NOMO-1 treated with DMSO at 0.1 percent for 48 hours (cell line): ENCODE measurements around the gene OR3A1.
A peak's percentile ranks its signal among the peaks of the same experiment; 100 is the strongest.
"Not testable (repeated sequence)": the region's sequence is repeated elsewhere in the genome, so short reads cannot be mapped to it uniquely, and the experiment has no call there.

Experiments
- DNase-seq: peaks from one replicate; lab custom pipeline; 2025; ENCODE audit not compliant: unreplicated experiment; lab: John Stamatoyannopoulos, UW

OR3A1 gene

DNA sequence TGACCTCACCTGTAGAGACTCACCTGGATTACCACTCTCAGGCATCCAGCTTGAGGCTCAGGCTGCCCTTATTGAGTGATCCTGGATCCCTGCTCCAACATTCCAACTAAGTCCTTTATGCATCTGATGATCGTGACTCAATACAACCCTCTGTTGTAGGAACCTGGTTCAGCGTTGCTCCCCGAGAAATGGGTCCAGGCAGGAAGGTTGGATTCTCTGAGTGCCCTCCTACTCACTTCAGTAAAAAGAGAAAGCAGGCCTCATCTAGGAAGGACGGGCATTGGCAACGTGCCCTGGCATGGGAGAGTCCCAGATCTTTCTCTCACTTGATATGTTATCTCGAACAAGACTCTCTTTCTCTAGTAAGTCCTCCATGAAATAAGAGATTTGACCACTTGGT is at the start of gene OR3A1:
Gene OR3A1 (minus strand): TSS at position 101 of the 400 bp plus-strand sequence. CDS start 5,778 bp downstream, outside the sequence.
- no peak for DNase-seq

DNA sequence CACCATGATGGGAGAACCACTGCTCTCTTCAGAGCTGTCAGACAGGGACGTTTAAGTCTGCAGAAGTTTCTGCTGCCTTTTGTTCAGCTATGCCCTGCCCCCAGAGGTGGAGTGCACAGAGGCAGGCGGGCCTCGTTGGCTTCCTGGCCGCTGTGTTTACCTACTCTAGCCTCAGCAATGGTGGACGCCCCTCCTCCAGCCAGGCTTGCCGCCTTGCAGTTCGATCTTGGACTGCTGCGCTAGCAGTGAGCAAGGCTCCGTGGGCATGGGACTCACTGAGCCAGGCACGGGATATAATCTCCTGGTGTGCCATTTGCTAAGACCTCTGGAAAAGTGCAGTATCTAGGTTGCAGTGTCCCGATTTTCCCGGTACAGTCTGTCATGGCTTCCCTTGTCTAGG is 44.6 kb upstream of the OR3A1 start:
- not testable (repeated sequence) for DNase-seq

- DNase-seq: no peak
Measured at GRCh38 chr17:3335876-3336275, 37.7 kb upstream of the OR3A1 start.

DNA sequence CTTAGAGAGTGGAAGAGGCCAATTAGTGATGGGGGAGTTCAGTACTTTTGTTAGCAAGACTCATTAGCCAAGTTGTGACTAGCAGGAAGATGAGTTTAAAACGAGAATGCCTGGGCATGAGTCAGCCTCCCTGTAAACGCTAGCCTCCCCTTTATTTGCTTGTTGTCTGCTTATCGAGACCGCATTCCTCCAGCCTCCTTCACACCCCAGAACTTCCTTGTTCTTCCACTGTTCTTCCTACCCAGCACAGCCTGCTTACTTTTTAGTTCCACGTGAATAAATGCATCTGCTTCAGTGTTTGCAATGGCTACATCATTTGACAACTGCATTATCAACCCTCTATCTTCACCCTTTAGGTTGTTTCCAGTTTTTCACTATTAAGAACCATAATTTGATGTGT is 20.2 kb upstream of the OR3A1 start:
- no peak for DNase-seq

- DNase-seq: no peak
Measured at GRCh38 chr17:3316836-3317235, 18.7 kb upstream of the OR3A1 start.

DNA sequence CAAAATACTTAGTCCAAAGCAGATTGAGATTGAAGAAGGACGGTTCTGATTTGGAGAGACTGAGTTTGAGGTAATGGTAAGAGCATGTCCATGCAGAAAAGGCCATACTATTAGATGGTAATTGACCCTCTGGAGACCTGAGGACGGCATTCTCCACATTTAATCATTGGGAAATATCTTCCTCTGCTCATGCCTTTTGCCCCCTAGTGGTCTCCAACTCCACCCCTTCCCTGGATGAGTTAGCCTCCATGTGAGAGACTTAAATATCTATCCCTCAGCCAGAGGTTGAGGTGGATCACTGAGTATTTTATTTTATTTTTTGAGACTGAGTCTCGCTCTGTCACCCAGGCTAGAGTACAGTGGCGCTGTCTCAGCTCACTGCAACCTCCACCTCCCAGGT is 10.4 kb upstream of the OR3A1 start:
- DNase-seq: no peak

DNA sequence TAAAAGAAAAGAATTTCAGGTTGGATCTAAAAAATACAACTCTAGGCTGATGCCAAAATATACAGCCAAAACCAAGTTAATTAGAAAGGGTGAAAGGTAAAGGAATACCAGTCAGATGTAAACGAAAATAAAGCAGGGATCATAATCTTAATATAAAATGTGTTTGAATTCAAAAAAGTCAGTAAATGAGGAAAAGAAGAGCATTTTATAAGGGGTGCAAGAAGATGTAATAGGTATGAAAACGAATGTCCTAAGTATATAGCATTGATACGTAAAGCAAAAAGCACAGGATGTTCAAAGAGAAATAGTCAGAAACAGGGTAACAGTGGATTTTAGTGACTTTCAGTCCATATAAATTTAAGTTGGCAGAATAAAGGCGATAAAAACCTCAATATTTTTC is 2.5 kb downstream of the OR3A1 start:
- no peak for DNase-seq

DNA sequence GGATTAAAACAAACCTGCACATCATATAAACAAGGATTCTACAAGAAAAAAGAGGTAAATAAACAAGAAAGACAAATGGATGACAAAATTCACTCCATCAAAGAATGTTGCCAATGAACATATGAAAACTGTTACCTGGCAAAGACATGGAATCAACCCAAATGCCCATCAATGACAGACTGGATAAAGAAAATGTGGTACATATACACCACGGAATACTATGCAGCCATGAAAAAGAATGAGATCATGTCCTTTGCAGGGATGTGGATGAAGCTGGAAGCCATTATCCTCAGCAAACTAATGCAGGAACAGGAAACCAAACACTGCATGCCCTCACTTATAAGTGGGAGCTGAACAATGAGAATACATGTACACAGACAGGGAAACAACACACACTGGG is 4.6 kb downstream of the OR3A1 start:
- not testable (repeated sequence) for DNase-seq

DNA sequence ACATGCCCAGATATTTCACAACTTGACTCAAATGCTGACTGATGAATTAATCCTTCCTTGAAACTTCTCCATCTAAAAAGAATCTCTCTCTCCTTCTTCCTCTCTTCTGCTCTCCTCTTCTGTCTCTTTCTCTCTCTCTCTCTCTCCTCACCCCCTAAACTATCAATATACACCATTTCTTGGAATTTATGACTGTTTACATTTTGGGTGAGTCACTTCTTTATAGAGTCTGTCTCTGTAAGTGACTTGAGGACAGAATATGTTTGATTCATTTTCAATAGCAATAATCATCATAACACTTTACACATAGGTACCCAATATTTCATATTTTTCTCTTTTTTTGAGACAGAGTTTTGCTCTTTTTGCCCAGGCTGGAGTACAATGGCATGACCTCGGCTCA is 15.3 kb downstream of the OR3A1 start:
- DNase-seq: no peak

GRCh38 chr17:3276126-3276525 is 22.0 kb downstream of the OR3A1 start:
- no peak for DNase-seq

GRCh38 chr17:3271072-3271848 is 26.9 kb downstream of the OR3A1 start:
- peak; percentile 6 for DNase-seq

DNA sequence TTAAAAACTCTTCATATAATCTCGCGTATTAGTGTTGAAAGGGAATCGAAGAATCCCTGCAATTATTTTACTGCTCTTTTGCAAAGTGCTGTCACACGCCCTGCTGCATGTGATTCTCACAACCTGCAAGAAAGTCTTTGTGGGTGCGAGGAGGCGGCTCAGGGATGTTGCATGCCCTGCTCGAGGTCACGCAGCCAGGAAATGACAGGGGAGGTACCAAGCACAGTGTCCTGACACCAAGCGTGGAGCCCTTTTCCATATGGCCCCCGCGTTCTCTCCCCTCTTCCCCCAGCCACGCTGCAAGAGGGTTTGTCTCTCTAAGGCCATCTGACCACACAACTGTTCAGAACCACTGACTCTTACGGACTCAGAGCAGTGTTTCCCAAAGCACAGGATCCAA is 37.6 kb downstream of the OR3A1 start:
- no peak for DNase-seq

DNA sequence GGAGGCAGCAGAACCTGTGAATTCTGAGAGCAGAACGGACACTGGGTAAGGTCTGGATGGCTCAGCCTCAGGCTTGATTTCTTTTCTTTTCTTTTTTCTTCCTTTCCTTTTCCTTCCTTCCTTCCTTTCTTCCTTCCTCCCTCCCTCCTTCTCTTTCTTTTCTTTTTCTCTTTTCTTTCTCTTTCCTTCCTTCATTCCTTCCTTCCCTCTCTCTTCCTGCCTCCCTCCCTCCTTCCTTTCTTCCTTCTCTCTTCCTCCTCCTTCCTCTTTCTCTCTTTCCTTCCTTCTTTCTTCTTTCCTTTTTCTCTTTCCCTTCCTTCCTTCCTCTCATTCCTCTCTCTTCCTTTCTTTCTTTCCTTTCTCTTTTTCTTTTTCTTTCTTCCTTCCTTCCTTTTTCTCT is 38.0 kb downstream of the OR3A1 start:
- DNase-seq: no peak

DNA sequence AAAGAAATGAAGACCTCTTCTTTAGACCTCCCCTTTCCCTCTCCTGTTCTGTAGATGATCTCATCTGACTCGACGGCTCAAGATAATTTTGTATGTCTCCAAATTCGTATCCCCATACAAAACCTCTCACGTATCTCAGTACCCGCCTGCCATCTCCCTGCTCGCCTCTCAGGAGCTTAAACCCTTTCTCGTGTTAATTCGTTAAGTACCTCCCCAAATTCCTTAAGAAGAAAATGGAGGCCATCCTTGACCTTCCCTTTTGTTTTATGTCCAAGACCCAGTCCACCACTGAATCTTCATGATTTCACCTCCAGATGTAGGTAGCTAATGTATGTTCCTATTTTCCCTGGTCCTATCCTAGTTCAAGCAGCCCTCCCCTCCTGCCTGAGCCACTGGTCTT is 41.6 kb downstream of the OR3A1 start:
- DNase-seq: no peak

DNA sequence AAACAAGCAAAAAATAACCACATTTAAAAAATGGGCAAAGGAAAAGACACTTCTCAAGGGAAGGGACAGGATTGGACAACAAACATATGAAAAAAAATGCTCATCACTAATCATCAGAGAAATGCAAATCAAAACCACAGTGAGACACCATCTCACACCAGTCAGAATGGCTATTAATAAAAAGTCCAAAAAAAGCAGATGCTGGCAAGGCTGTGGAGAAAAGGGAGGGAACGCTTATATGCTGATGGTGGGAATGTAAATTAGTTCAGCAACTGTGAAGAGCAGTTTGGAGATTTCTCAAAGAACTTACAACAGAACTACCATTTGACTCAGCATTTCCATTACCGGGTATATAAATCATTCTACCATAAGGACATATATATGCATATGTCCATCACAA is 49.1 kb downstream of the OR3A1 start:
- DNase-seq: not testable (repeated sequence)

- DNase-seq: peak; percentile 54
Measured at GRCh38 chr17:3244841-3245240, 53.3 kb downstream of the OR3A1 start.

- not testable (repeated sequence) for DNase-seq
Measured at GRCh38 chr17:3241044-3241443, 57.1 kb downstream of the OR3A1 start.
